ENCODE data around the gene GLS2.
"Not testable (repeated sequence)": the region's sequence is repeated elsewhere in the genome, so short reads cannot be mapped to it uniquely, and the experiment has no call there.

Gene GLS2

GRCh38 chr12:56488041-56488955, at the start of gene GLS2:
GLS2 (minus strand) TSS chr12:56488161; CDS start chr12:56488118, 43 bp downstream.
- peak; percentile 74 to 78 for DNase-seq

DNA sequence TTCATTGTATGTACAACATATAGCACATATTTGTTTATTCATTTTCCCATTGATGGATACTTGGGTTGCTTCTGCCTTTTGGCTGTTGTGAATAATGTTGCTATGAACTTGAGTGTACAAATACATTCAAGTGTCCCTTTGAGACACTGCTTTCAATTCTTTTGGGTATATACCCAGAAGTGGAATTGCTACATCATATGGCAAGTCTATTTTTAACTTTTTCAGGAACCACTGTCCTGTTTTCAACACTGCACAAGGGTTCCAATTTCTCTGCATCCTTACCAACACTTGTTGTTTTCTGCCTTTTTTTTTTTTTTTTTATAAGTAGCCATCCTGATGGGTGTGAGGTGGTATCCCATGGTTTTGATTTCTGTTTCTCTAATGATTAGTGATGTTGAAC, 49.6 kb upstream of the GLS2 start:
- no peak for DNase-seq

- DNase-seq, result no peak
These were observed 42.6 kb upstream of the GLS2 start for GRCh38 chr12:56530390-56531055.

DNA sequence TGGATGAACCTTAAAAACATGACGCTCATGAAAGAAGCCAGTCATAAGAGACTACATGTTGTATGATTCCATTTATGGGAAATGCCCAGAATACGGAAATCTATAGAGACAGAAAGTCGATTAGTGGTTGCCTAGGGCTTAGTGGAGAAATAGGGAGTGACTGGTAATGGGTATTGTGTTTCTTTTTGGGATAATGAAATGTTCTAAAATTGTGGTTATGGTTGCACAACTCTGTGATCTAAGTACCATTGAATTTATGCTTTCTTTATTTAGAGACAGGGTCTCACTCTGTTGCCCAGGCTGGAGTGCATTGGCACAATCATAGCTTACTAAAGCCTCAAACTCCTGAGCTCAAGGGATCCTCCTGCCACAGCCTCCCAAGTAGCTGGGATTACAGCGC, 41.7 kb upstream of the GLS2 start:
- no peak for DNase-seq

- DNase-seq, result no peak
These were observed 40.9 kb upstream of the GLS2 start for GRCh38 chr12:56528846-56529245.

DNA sequence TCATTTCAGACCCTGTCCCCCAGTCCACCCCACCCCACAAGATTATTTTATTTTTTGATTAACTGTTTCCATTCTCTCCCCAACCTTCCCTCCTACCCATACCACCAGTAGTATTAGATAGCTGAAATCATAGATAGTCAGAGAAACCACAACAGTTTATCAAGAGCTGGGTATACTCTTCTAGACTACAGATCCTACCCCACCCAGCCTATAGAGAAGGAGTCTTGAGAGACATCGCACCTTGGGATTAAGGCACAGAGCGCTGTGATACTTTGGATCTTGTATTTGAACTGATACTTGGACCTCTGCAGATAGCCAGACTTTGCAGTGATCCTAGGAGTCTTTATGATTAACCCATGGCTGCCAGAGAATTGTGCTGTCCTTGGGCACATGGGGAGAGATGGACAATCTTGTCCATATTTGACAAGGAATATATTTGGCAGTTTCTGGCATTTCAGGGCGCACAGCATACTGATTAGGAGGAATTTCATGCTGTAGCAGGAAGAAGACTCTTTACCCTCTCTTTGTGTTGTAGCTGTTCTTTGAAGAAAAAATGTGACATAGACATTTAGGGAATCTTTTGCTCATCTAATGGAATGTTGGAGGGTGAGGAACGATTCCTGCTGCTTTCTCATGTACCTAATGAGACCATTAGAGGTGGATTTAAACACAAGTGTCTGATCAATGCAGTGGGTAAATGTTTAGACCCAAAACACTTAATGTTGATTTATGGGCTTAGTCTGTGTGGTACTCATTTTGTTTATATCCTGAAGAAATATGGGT, 34.6 kb upstream of the GLS2 start:
- no peak for DNase-seq

DNA sequence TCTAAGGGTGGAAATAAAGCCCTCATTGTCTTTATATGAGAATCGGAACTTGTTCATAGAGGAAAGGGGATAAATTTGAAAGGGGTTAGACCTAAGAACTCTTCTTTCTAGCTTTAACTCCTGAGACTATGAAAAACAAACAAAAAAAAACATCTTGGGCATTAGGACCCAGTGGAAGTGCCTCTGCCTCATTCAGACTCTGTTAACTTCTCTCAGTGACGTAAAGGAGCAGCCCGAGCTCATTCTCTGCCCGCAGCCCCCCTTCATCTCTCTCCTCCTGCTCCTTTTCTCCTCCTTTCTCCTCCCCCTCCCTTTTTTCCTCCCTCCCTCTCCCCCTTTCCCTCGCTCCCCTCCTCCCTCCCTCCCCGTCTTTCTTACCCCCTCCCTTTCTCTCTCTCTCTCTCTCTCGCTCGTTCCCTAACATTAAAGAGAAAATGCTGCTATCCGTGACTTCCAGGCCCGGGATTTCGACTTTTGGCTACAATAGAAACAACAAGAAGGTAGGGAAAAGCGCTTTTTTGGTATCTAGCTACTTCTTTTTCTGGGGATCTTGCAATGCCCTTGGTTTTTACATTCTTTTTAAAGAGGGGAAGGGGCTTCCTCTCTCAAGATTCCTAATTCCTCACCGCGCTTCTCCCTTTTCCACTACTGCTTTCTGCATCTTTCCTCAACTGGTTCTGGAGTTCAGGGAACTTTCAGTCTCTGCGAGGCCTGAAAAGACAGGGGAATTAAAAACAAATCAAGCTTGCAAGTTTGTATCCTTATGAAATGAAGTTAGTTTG, 33.8 kb upstream of the GLS2 start, which contains the start of gene RBMS2:
TSS of gene RBMS2 (plus strand) at position 231 of the 782 bp plus-strand sequence. CDS start at position 435, 204 bp downstream.
- DNase-seq, result peak; percentile 22 to 38

GRCh38 chr12:56521209-56521589, 33.2 kb upstream of the GLS2 start:
- no peak for DNase-seq

- DNase-seq, result no peak
These were observed 32.5 kb upstream of the GLS2 start for GRCh38 chr12:56520506-56520905.

GRCh38 chr12:56520048-56520447, 32.1 kb upstream of the GLS2 start:
- no peak for DNase-seq

GRCh38 chr12:56518570-56518969, 30.6 kb upstream of the GLS2 start:
- DNase-seq, result no peak

- no peak for DNase-seq
These were observed 29.9 kb upstream of the GLS2 start for GRCh38 chr12:56517854-56518253.

DNA sequence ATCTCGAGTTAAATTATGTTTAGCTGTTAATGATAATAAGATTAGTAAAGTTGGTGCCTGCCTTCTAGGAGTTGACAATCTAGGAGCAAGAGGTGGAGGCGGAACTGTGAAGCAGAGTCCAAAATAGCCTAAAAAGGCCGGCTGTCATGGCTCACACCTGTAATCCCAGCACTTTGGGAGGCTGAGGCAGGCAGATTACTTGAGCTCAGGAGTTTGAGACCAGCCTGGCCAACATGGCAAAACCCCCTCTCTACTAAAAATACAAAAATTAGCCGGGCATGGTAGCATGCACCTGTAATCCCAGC, 26.0 kb upstream of the GLS2 start:
- DNase-seq, result not testable (repeated sequence)

- DNase-seq, result no peak
These were observed 22.8 kb upstream of the GLS2 start for GRCh38 chr12:56510786-56511185.

GRCh38 chr12:56499879-56500278, 11.9 kb upstream of the GLS2 start:
- not testable (repeated sequence) for DNase-seq

- DNase-seq, result not testable (repeated sequence)
These were observed 11.5 kb upstream of the GLS2 start for GRCh38 chr12:56499452-56499851.

DNA sequence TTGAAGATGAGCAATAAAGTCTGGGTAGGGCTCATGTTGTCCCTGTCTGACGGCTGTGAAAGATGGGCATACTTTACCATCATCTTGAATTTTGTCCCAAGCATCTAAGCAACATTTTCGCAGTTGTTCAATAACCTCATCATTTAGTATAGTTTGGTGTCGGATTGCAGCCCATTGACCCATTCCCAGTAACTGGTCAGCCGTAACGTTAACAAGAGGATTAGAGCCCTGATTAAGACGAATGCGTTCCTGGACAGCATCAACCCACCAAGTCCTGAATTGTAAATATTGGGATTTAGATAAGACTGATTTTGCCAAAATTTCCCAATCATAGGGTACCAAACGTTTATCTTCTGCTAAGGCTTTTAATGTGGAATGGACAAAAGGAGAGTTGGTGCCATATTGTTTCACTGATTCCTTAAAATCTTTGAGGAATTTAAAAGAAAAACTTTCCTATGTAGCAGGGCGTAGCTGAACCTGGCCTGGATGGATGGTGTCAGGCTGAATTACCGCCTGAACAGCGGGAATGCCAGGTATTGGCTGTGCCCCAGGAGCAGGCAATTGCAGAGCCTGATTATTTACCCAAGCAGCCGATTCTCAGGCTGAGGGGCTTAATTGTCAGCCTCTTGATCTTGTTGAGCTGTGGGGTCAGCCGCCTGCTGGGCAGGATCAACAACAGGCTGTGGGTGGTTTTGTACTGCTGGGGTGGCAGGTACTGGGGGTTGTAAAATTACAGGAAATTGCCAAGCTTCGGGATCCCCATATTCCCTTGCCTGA, 10.4 kb upstream of the GLS2 start:
- DNase-seq, result not testable (repeated sequence)

DNA sequence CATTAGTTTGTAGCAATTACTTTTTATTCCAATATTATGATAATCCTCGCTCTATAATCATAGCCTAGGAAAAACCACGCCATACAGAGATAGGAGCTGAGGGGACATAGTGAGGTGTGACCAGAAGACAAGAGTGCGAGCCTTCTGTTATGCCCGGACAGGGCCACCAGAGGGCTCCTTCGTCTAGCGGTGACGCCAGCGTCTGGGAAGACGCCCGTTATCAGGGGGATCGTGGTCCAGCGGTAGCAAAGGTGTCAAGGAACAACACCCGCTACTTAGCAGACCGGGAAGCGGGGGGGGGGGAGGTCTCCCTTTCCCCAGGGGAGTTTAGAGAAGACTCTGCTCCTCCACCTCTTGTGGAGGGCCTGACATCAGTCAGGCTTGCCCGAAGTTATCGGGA, 8.7 kb upstream of the GLS2 start:
- peak; percentile 59 to 68 for DNase-seq

- DNase-seq, result not testable (repeated sequence)
These were observed 6.5 kb upstream of the GLS2 start for GRCh38 chr12:56494481-56494880.

DNA sequence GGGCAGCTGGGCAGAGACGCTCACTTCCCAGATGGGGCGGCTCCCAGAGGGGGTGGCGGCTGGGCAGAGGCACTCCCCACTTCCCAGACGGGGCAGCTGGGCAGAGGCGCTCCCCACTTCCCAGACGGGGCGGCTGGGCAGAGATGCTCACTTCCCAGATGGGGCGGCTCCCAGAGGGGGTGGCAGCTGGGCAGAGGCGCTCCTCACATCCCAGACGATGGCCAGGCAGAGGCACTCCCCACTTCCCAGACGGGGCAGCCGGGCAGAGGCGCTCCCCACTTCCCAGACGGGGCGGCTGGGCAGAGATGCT, 6.1 kb upstream of the GLS2 start:
- not testable (repeated sequence) for DNase-seq

DNA sequence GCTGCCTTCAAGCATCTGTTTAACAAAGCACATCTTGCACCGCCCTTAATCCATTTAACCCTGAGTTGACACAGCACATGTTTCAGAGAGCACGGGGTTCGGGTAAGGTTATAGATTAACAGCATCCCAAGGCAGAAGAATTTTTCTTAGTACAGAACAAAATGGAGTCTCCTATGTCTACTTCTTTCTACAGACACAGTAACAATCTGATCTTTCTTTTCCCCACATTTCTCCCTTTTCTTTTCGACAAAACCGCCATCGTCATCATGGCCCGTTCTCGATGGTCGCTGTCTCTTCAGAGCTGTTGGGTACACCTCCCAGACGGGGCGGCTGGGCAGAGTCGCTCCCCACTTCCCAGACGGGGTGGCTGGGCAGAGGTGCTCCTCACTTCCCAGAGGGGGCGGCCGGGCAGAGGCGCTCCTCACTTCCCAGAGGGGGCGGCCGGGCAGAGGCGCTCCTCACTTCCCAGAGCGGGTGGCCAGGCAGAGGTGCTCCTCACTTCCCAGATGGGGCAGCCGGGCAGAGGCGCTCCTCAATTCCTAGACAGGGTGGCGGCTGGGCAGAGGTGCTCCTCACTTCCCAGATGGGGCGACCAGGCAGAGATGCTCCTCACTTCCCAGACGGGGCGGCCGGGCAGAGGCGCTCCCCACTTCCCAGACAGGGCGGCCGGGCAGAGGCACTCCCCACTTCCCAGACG, 5.6 kb upstream of the GLS2 start:
- not testable (repeated sequence) for DNase-seq

Measured in activated CD4-positive, alpha-beta T cell treated with anti-CD3 and anti-CD28 coated beads, Interleukin-2, amount 50 U/mL, for 48 hours (primary cell).